ENCODE measurements around the gene SRSF9. TPM values are rescaled to one million over a fixed set of nuclear protein-coding genes. Genes with fewer than 3 reads are reported as not detected.

Gene SRSF9
- total RNA-seq, 1 experiment from 2014 or later: 297 TPM

DNA sequence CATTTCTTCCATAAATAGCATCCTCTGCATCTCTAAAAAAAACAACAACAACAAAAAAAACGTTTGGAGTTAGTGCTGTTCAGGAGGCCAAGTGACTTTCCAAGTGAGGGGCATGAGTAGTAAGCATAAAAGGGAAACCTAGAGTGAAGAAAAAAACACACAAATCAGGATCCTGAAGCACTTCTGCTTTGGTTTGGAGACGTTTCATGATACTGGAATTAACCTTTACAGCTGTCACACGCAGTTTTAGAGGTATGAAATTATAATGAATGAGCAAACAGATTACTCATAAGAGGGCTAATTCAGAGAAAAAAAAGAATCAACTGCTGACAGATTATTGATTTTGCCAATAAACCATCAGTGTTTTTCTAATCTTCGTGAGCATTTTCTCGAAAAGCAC, 3.8 kb downstream of the SRSF9 start:
- Histone ChIP-seq H3K4me3 (replicated peaks in 1 of 2; ENCODE audit: low read depth in 1 of 2, low read length in 2 of 2) (no peak overlapping the region), H3K9ac (ENCODE audit: low read length) (no peak overlapping the region), H3K79me2 (ENCODE audit: insufficient read depth, low read length) (peaks cover 92% of the 10 kb centered on the region), H3K27me3 (ENCODE audit: insufficient read depth, low read length) (no peaks in the 10 kb centered on the region), H3K9me2 (ENCODE audit: insufficient read depth) (no peaks in the 10 kb centered on the region), H3K9me3 (ENCODE audit: control insufficient read depth in 1 of 2, insufficient read depth in 1 of 2, low read depth in 1 of 2, low read length in 2 of 2) (no peaks in the 10 kb centered on the region), H3K4me1 (ENCODE audit: control insufficient read depth in 1 of 2, insufficient read depth in 2 of 2, low read length in 2 of 2) (peaks cover 2 to 22% of the 10 kb centered on the region in 2 experiments; a peak in 2 of 4 replicates), H2AFZ (ENCODE audit: low read depth, low read length, poor library complexity, severe bottlenecking) (no peak overlapping the region), H3K36me3 (ENCODE audit: control insufficient read depth in 1 of 2, insufficient read depth in 2 of 2, low read length in 2 of 2) (peaks cover 50 to 51% of the 10 kb centered on the region in 2 experiments), H3K4me2 (ENCODE audit: low read length) (no peak overlapping the region), H3K27ac (ENCODE audit: low read depth, low read length) (no peak overlapping the region), H4K20me1 (ENCODE audit: insufficient read depth) (peaks cover 32% of the 10 kb centered on the region)
- BruUV-seq (replicated peaks): no TSS peak
- ATAC-seq (no peak), DNase-seq (ENCODE audit: low read depth, low spot score) (no peak)
- TF ChIP-seq, protein P1, sequence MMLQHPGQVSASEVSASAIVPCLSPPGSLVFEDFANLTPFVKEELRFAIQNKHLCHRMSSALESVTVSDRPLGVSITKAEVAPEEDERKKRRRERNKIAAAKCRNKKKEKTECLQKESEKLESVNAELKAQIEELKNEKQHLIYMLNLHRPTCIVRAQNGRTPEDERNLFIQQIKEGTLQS (IDR thresholded peaks at IDR 0.05): no peak
- TF ChIP-seq, protein P2, sequence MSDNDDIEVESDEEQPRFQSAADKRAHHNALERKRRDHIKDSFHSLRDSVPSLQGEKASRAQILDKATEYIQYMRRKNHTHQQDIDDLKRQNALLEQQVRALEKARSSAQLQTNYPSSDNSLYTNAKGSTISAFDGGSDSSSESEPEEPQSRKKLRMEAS (IDR thresholded peaks at IDR 0.05): no peak
- TF ChIP-seq EZH2 (IDR thresholded peaks at IDR 0.05): no peak
- no peak for TF ChIP-seq EGR1 (IDR thresholded peaks at IDR 0.05; ENCODE audit: low read depth)
- TF ChIP-seq, protein P3, sequence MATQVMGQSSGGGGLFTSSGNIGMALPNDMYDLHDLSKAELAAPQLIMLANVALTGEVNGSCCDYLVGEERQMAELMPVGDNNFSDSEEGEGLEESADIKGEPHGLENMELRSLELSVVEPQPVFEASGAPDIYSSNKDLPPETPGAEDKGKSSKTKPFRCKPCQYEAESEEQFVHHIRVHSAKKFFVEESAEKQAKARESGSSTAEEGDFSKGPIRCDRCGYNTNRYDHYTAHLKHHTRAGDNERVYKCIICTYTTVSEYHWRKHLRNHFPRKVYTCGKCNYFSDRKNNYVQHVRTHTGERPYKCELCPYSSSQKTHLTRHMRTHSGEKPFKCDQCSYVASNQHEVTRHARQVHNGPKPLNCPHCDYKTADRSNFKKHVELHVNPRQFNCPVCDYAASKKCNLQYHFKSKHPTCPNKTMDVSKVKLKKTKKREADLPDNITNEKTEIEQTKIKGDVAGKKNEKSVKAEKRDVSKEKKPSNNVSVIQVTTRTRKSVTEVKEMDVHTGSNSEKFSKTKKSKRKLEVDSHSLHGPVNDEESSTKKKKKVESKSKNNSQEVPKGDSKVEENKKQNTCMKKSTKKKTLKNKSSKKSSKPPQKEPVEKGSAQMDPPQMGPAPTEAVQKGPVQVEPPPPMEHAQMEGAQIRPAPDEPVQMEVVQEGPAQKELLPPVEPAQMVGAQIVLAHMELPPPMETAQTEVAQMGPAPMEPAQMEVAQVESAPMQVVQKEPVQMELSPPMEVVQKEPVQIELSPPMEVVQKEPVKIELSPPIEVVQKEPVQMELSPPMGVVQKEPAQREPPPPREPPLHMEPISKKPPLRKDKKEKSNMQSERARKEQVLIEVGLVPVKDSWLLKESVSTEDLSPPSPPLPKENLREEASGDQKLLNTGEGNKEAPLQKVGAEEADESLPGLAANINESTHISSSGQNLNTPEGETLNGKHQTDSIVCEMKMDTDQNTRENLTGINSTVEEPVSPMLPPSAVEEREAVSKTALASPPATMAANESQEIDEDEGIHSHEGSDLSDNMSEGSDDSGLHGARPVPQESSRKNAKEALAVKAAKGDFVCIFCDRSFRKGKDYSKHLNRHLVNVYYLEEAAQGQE (IDR thresholded peaks at IDR 0.05; ENCODE audit: low read depth): no peak
- no peak for TF ChIP-seq SP1 (IDR thresholded peaks at IDR 0.05; ENCODE audit: low read depth)
- TF ChIP-seq SIN3A (IDR thresholded peaks at IDR 0.05; ENCODE audit: low read depth): no peak
- no peak for TF ChIP-seq EZH2phosphoT487 (IDR thresholded peaks at IDR 0.05; ENCODE audit: borderline replicate concordance)
- no peak for TF ChIP-seq ZNF274 (IDR thresholded peaks at IDR 0.05; ENCODE audit: low read depth, low read length)
- TF ChIP-seq, protein P4, sequence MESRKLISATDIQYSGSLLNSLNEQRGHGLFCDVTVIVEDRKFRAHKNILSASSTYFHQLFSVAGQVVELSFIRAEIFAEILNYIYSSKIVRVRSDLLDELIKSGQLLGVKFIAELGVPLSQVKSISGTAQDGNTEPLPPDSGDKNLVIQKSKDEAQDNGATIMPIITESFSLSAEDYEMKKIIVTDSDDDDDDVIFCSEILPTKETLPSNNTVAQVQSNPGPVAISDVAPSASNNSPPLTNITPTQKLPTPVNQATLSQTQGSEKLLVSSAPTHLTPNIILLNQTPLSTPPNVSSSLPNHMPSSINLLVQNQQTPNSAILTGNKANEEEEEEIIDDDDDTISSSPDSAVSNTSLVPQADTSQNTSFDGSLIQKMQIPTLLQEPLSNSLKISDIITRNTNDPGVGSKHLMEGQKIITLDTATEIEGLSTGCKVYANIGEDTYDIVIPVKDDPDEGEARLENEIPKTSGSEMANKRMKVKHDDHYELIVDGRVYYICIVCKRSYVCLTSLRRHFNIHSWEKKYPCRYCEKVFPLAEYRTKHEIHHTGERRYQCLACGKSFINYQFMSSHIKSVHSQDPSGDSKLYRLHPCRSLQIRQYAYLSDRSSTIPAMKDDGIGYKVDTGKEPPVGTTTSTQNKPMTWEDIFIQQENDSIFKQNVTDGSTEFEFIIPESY (IDR thresholded peaks at IDR 0.05; ENCODE audit: extremely low read depth, insufficient replicate concordance, low read length): no peak
- no peak for TF ChIP-seq POLR2AphosphoS5 (IDR thresholded peaks at IDR 0.05; ENCODE audit: low read depth, low read length)
- no peak for TF ChIP-seq CEBPB (IDR thresholded peaks at IDR 0.05; ENCODE audit: low read depth)
- no peak for TF ChIP-seq TCF7L2 (IDR thresholded peaks at IDR 0.05; ENCODE audit: borderline replicate concordance, extremely low read depth, insufficient read depth, insufficient read length)
- no peak for TF ChIP-seq FOSL1 (IDR thresholded peaks at IDR 0.05; ENCODE audit: low read depth)
- TF ChIP-seq, protein P5, sequence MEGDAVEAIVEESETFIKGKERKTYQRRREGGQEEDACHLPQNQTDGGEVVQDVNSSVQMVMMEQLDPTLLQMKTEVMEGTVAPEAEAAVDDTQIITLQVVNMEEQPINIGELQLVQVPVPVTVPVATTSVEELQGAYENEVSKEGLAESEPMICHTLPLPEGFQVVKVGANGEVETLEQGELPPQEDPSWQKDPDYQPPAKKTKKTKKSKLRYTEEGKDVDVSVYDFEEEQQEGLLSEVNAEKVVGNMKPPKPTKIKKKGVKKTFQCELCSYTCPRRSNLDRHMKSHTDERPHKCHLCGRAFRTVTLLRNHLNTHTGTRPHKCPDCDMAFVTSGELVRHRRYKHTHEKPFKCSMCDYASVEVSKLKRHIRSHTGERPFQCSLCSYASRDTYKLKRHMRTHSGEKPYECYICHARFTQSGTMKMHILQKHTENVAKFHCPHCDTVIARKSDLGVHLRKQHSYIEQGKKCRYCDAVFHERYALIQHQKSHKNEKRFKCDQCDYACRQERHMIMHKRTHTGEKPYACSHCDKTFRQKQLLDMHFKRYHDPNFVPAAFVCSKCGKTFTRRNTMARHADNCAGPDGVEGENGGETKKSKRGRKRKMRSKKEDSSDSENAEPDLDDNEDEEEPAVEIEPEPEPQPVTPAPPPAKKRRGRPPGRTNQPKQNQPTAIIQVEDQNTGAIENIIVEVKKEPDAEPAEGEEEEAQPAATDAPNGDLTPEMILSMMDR (IDR thresholded peaks at IDR 0.05 in 2 of 3, conservative IDR thresholded peaks at IDR 0.05 in 1 of 3; ENCODE audit: borderline replicate concordance in 1 of 3, insufficient read depth in 1 of 3, low read depth in 2 of 3, low read length in 2 of 3): no peak
- no peak for TF ChIP-seq RAD21 (IDR thresholded peaks at IDR 0.05; ENCODE audit: low read depth)
- TF ChIP-seq ZFX (IDR thresholded peaks at IDR 0.05): no peak
- TF ChIP-seq YY1 (IDR thresholded peaks at IDR 0.05; ENCODE audit: extremely low read depth, insufficient replicate concordance, low read depth, low read length): no peak
- TF ChIP-seq ELF1 (IDR thresholded peaks at IDR 0.05; ENCODE audit: borderline replicate concordance, low read depth): no peak
- ChIA-PET RAD21 (ENCODE audit: low non-redundant PET in 1 of 2, low total read pairs in 2 of 2, uncharacterized antibody in 2 of 2, unreplicated experiment in 2 of 2) (no interaction called here), POLR2A (interaction anchor here (1.1 kb wide), 1 partner anchor 172 kb away, joined by 3 read pairs; the partner anchor contains the start of gene RNU4-1), CTCF (interaction anchor here (1.0 to 3.2 kb wide), 3 partner anchors 9 to 506 kb away, joined by 3 to 25 read pairs (median 3); no protein-coding TSS in a partner anchor)
- intact Hi-C loops (cut with micrococcal nuclease): loop anchor here (1.0 to 5.0 kb wide), 2 partner anchors 109 to 128 kb away; no protein-coding TSS in a partner anchor
